SU-DHL-6 (cell line): Measurements from ENCODE around the gene STRBP.

Experiments used
- H2AFZ ChIP-seq: fragments of 200-600 bp; sonication (generic); 2 replicates; pipeline ENCODE4 v1.6.1; 2014; ENCODE audit warnings: low read depth, mild to moderate bottlenecking, moderate library complexity, mixed read lengths, antibody characterized with exemption, low read length; ENCODE audit not compliant: severe bottlenecking
- H3F3A ChIP-seq: fragments of 200-600 bp; shearing (Covaris generic); 2 replicates; pipeline ENCODE4 v1.6.0; 2016; ENCODE audit warnings: antibody characterized with exemption, mild to moderate bottlenecking; ENCODE audit not compliant: insufficient read depth
- H3K27ac ChIP-seq: fragments of 200-600 bp; sonication (generic); 2 replicates; pipeline ENCODE4 v1.5.1; 2016; ENCODE audit warnings: low read depth, mild to moderate bottlenecking, low read length, moderate library complexity, mixed read lengths
- H3K27me3 ChIP-seq: fragments of 200-600 bp; sonication (generic), shearing (Covaris generic); 2 replicates; pipeline ENCODE4 v1.6.0; 2014; ENCODE audit warnings: mild to moderate bottlenecking, low read length
- H3K36me3 ChIP-seq: fragments of 200-600 bp; sonication (generic); 2 replicates; pipeline ENCODE4 v1.6.1; 2014; ENCODE audit warnings: mild to moderate bottlenecking, low read length, mixed read lengths
- H3K4me2 ChIP-seq: fragments of 300-600, 200-600 bp; shearing (Covaris generic), sonication (generic); 2 replicates; pipeline ENCODE4 v1.6.0; 2014; ENCODE audit warnings: low read length, low read depth, mild to moderate bottlenecking; ENCODE audit not compliant: poor library complexity, severe bottlenecking
- H3K4me3 ChIP-seq: fragments of 200-600 bp; sonication (generic); 2 replicates; pipeline ENCODE4 v1.5.1; 2014; ENCODE audit warnings: antibody characterized with exemption, low read length, mild to moderate bottlenecking, mixed read lengths; ENCODE audit not compliant: insufficient read depth, poor library complexity, severe bottlenecking
- H3K79me2 ChIP-seq: fragments of 200-600 bp; sonication (generic); 2 replicates; pipeline ENCODE4 v1.6.1; 2014; ENCODE audit warnings: mild to moderate bottlenecking, low read length, moderate library complexity; ENCODE audit not compliant: insufficient read depth
- H3K9ac ChIP-seq: fragments of 200-600 bp; sonication (generic); 2 replicates; pipeline ENCODE4 v1.7.0; 2014; ENCODE audit warnings: mild to moderate bottlenecking, low read length
- H3K9me2 ChIP-seq: fragments of 200-600 bp; sonication (generic); replicated peaks from 2 replicates; pipeline ENCODE4 v1.6.1; 2014; ENCODE audit warnings: low read length; ENCODE audit not compliant: insufficient read depth
- H3K9me3 ChIP-seq: fragments of 200-600 bp; sonication (generic); 2 replicates; pipeline ENCODE4 v1.6.1; 2014; ENCODE audit warnings: low read length, mixed read lengths; ENCODE audit not compliant: insufficient read depth
- H4K20me1 ChIP-seq: fragments of 200-600 bp; sonication (generic); 2 replicates; pipeline ENCODE4 v1.6.1; 2014; ENCODE audit warnings: low read depth, mild to moderate bottlenecking, antibody characterized with exemption, low read length, moderate library complexity, mixed read lengths
- EZH2phosphoT487 ChIP-seq: fragments of 200-600 bp; sonication (generic), shearing (Covaris generic); conservative IDR thresholded peaks from 2 replicates; pipeline ENCODE4 v1.6.1; 2018; ENCODE audit warnings: mild to moderate bottlenecking, antibody characterized with exemption, low read length, moderate library complexity, mixed read lengths
- TF ChIP-seq, protein P1 (sequence below): fragments of 200-600 bp; sonication (generic); IDR thresholded peaks from one replicate; pipeline ENCODE4 v1.5.1; 2017; ENCODE audit warnings: antibody characterized with exemption, mild to moderate bottlenecking, low read length, moderate library complexity; ENCODE audit not compliant: insufficient read depth, poor library complexity, severe bottlenecking

The STRBP gene

DNA sequence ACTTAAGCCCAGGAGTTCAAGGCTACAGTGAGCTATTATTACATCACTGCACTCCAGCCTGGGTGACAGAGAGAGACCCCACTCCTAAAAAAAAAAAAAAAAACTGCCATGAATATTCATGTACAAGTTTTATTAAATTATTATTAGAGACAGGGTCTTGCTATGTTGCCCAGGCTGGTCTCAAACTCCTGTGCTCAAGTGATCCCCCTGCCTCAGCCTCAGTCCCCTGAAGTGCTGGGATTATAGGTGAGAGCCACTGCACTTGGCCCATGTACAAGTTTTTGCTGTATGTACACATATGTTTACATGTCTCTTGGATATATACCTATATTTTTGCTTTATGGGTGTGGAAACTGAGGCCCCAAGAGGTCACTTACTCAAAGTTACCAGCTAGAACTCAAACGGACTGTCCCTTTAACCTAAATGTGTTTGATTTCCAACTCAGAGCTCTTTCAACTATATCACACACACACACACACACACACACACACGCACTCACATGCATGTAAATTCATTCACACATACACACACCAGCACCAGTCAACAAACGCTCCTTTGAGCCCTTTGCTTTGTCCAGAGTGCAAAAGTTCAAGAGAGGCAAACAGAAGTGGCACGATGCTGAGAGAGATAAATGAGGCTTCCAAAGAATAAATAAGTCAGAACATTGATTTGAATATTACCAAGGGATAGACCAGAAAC lies 42.3 kb upstream of the STRBP start:
- H3K9me3 ChIP-seq: no peaks in the 10 kb centered on the region
- H4K20me1 ChIP-seq: no peaks in the 10 kb centered on the region
- no peak overlapping the region for H2AFZ ChIP-seq
- H3K36me3 ChIP-seq: no peaks in the 10 kb centered on the region
- no peaks in the 10 kb centered on the region for H3K9me2 ChIP-seq
- H3K4me2 ChIP-seq: no peak overlapping the region
- no peaks in the 10 kb centered on the region for H3F3A ChIP-seq
- no peak overlapping the region for H3K4me3 ChIP-seq
- H3K79me2 ChIP-seq: no peaks in the 10 kb centered on the region
- TF ChIP-seq, protein P1, sequence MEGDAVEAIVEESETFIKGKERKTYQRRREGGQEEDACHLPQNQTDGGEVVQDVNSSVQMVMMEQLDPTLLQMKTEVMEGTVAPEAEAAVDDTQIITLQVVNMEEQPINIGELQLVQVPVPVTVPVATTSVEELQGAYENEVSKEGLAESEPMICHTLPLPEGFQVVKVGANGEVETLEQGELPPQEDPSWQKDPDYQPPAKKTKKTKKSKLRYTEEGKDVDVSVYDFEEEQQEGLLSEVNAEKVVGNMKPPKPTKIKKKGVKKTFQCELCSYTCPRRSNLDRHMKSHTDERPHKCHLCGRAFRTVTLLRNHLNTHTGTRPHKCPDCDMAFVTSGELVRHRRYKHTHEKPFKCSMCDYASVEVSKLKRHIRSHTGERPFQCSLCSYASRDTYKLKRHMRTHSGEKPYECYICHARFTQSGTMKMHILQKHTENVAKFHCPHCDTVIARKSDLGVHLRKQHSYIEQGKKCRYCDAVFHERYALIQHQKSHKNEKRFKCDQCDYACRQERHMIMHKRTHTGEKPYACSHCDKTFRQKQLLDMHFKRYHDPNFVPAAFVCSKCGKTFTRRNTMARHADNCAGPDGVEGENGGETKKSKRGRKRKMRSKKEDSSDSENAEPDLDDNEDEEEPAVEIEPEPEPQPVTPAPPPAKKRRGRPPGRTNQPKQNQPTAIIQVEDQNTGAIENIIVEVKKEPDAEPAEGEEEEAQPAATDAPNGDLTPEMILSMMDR: no peak
- TF ChIP-seq EZH2phosphoT487: no peak
- H3K27ac ChIP-seq: no peak overlapping the region
- no peak overlapping the region for H3K9ac ChIP-seq
- H3K27me3 ChIP-seq: no peaks in the 10 kb centered on the region

GRCh38 chr9:123309611-123310010 lies 41.2 kb upstream of the STRBP start:
- H3K4me2 ChIP-seq: no peak overlapping the region
- H3K27ac ChIP-seq: no peak overlapping the region
- no peak overlapping the region for H2AFZ ChIP-seq
- no peak overlapping the region for H3K9ac ChIP-seq
- no peaks in the 10 kb centered on the region for H3K9me3 ChIP-seq
- no peak overlapping the region for H3K4me3 ChIP-seq
- H4K20me1 ChIP-seq: no peaks in the 10 kb centered on the region
- no peaks in the 10 kb centered on the region for H3K9me2 ChIP-seq
- no peaks in the 10 kb centered on the region for H3K79me2 ChIP-seq
- no peaks in the 10 kb centered on the region for H3K27me3 ChIP-seq
- no peaks in the 10 kb centered on the region for H3F3A ChIP-seq
- no peak for TF ChIP-seq EZH2phosphoT487
- TF ChIP-seq, protein P1: no peak
- H3K36me3 ChIP-seq: no peaks in the 10 kb centered on the region

DNA sequence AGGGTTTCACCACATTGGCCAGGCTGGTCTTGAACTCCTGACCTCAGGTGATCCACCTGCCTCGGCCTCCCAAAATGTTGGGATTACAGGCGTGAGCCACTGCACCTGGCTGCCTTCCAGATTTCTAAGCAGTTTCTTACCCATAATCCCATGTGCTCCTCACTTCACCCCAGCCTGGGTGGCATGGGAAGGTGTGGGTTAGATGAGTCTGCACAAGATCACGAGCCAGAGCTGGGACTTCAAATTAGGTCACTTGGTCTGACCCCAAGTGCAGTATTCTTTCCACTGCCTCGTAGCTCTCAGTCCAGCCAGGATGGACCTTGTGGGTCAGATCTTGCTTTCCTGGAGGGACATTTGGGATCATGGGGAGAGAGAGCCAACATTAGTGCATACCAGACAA lies 37.5 kb upstream of the STRBP start:
- Histone ChIP-seq H3K9ac (no peak overlapping the region), H3K36me3 (no peaks in the 10 kb centered on the region)

More for the DNA sequence above, 37.5 kb upstream of the STRBP start:
- Histone ChIP-seq H3K79me2 (no peaks in the 10 kb centered on the region), H4K20me1 (no peaks in the 10 kb centered on the region), H3K9me3 (no peaks in the 10 kb centered on the region), H3K27me3 (no peaks in the 10 kb centered on the region), H3K9me2 (no peaks in the 10 kb centered on the region), H3K4me2 (no peak overlapping the region), H3K27ac (no peak overlapping the region), H3K4me3 (no peak overlapping the region), H2AFZ (no peak overlapping the region), H3F3A (no peaks in the 10 kb centered on the region)
- no peak for TF ChIP-seq EZH2phosphoT487
- TF ChIP-seq, protein P1: no peak
